ENCODE data around the gene LRRN2.

GRCh38 chr1:204628868-204629267 is 56.7 kb downstream of the LRRN2 start:
- TF ChIP-seq CEBPB (IDR thresholded peaks at IDR 0.05): no peak
- TF ChIP-seq EGR1 (IDR thresholded peaks at IDR 0.05): no peak
- no peak for TF ChIP-seq ZBTB7A (IDR thresholded peaks at IDR 0.05; ENCODE audit: low read depth)
- TF ChIP-seq EP300 (IDR thresholded peaks at IDR 0.05; ENCODE audit: borderline replicate concordance): no peak
- TF ChIP-seq NFIC (IDR thresholded peaks at IDR 0.05): no peak

All from Ishikawa (cell line).